PC-9 (cell line): ENCODE measurements around the gene ARHGAP22.

Experiments
- EZH2 ChIP-seq: fragments of 200-600 bp; sonication (generic); IDR thresholded peaks from 2 replicates; pipeline ENCODE4 v1.8.0; 2017; ENCODE audit warnings: antibody characterized with exemption, low read depth
- TF ChIP-seq, protein P1 (sequence below): fragments of 200-600 bp; sonication (generic); conservative IDR thresholded peaks from 2 replicates; pipeline ENCODE4 v1.6.1; 2017; ENCODE audit warnings: mixed run types, antibody characterized with exemption, mild to moderate bottlenecking, moderate library complexity

DNA sequence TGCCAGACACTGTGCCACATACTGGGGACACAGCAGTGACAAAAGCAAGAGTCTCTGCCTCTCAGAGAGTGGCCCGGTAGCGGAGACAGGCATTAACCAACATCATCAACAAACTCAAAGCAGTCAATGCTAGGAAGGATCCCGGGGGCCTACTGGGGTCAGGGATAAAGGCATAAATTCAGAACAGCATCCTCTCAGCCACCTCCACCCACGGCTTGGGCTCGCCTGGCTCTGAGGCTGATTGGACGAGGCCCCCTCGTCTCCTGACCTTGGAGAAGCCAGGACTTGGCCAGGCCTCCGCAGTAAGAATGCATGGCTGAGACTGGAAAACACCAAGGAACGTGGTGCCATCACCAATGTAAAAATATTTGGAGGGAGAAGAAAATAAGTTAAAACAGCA lies 102.1 kb downstream of the ARHGAP22 start:
- TF ChIP-seq, protein P1, sequence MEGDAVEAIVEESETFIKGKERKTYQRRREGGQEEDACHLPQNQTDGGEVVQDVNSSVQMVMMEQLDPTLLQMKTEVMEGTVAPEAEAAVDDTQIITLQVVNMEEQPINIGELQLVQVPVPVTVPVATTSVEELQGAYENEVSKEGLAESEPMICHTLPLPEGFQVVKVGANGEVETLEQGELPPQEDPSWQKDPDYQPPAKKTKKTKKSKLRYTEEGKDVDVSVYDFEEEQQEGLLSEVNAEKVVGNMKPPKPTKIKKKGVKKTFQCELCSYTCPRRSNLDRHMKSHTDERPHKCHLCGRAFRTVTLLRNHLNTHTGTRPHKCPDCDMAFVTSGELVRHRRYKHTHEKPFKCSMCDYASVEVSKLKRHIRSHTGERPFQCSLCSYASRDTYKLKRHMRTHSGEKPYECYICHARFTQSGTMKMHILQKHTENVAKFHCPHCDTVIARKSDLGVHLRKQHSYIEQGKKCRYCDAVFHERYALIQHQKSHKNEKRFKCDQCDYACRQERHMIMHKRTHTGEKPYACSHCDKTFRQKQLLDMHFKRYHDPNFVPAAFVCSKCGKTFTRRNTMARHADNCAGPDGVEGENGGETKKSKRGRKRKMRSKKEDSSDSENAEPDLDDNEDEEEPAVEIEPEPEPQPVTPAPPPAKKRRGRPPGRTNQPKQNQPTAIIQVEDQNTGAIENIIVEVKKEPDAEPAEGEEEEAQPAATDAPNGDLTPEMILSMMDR, result no peak
- TF ChIP-seq EZH2, result no peak
